ENCODE measurements around the gene RACK1. TPM values are rescaled to one million over a fixed set of nuclear protein-coding genes. Genes with fewer than 3 reads are reported as not detected.
A peak's percentile ranks its signal among the peaks of the same experiment; 100 is the strongest.

Gene RACK1
- total and polyA plus RNA-seq, 2 of the 13 experiments (the other 11 are each of a cell fraction or from before 2014, with no cell fraction given), result 2,514 to 6,141 TPM

GRCh38 chr5:181222630-181223057 lies 21.1 kb downstream of the RACK1 start:
- intact Hi-C loops (cut with micrococcal nuclease; ENCODE audit: unreplicated experiment), result loop anchor here (1.0 kb wide), 2 partner anchors 22 to 34 kb away; no protein-coding TSS in a partner anchor
- H3K4me2 ChIP-seq (ENCODE audit: low read depth, low read length), result peak overlapping the region; percentile 92
- in situ Hi-C loops (cut with HindIII; ENCODE audit: extremely low pct_ligation_motif_present, low pct_unique_long_range_greater_than_20kb), result loop anchor here (5.0 kb wide), 1 partner anchor 35 kb away; no protein-coding TSS in a partner anchor
- DNase-seq (ENCODE audit: low spot score), result no peak
- H3K4me3 ChIP-seq (replicated peaks in 1 of 3; ENCODE audit: insufficient read depth in 1 of 3, low read depth in 2 of 3, low read length in 3 of 3), result peak overlapping the region; percentile 79 to 90 (median 87)
- POLR2A ChIA-PET, result interaction anchor here (0.6 to 2.6 kb wide), 8 partner anchors 16 to 39 kb away, joined by 3 to 70 read pairs (median 13); partner anchors contain the start of genes RACK1 and TRIM52
- no peak for FAIRE-seq
- no peaks in the 10 kb centered on the region for H3K9me3 ChIP-seq (ENCODE audit: low read length)
- no peaks in the 10 kb centered on the region for H4K20me1 ChIP-seq (ENCODE audit: insufficient read depth, low read length)
- peaks cover 44% of the 10 kb centered on the region for H3K4me1 ChIP-seq (ENCODE audit: insufficient read depth, low read length)
- peaks cover 18% of the 10 kb centered on the region for H3K79me2 ChIP-seq (ENCODE audit: insufficient read depth, low read length)
- H2AFZ ChIP-seq (ENCODE audit: low read length), result no peak overlapping the region
- peaks cover 0 to 6% of the 10 kb centered on the region in 2 experiments; a peak in 2 of 5 replicates for H3K36me3 ChIP-seq (replicated peaks in 1 of 2; ENCODE audit: control insufficient read depth in 1 of 2, insufficient read depth in 2 of 2, low read length in 2 of 2)
- peak; percentile 8 for ATAC-seq
- H3K9ac ChIP-seq (ENCODE audit: insufficient read depth, low read depth, low read length), result peak overlapping the region; percentile 86
- TSS peak; percentile 91 for BruUV-seq (replicated peaks)
- peak overlapping the region; percentile 81 for H3K27ac ChIP-seq (ENCODE audit: extremely low read length, insufficient read depth, low read length)
- CTCF ChIA-PET (ENCODE audit: low intra/inter-chr PET ratio, low total read pairs), result no interaction called here
- H3K27me3 ChIP-seq (ENCODE audit: control insufficient read depth in 1 of 2, insufficient read depth in 2 of 2, low read length in 2 of 2), result no peaks in the 10 kb centered on the region; a peak in 2 of 5 replicates
- 0% methylated on average over 10 of the region's 18 CpGs for WGBS (ENCODE audit: low lambda C conversion rate)
- TF ChIP-seq ZNF329 (CRISPR knock-in tag; IDR thresholded peaks at IDR 0.05; ENCODE audit: low read depth) (0 out of 2 replicates have a peak, but pooled peaks have one; percentile 23), SRF (IDR thresholded peaks at IDR 0.05; ENCODE audit: low read depth, low read length) (no peak), ZSCAN5A (CRISPR knock-in tag; IDR thresholded peaks at IDR 0.05; ENCODE audit: borderline replicate concordance) (no peak), ZNF776 (CRISPR knock-in tag; IDR thresholded peaks at IDR 0.05) (no peak), MEIS1 (CRISPR knock-in tag; IDR thresholded peaks at IDR 0.05; ENCODE audit: borderline replicate concordance) (peak; percentile 7; the same call in 1 of the 2 replicates), CBX1 (IDR thresholded peaks at IDR 0.05; ENCODE audit: low read depth) (peak; percentile 10), POLR2G (IDR thresholded peaks at IDR 0.05; ENCODE audit: low read depth, low read length) (no peak), MTERF4 (CRISPR knock-in tag; IDR thresholded peaks at IDR 0.05) (no peak), ZNF546 (CRISPR knock-in tag; conservative IDR thresholded peaks at IDR 0.05) (no peak), ZFX (CRISPR knock-in tag; IDR thresholded peaks at IDR 0.05; ENCODE audit: low read depth) (peak; percentile 38), ZNF460 (CRISPR knock-in tag; IDR thresholded peaks at IDR 0.05; ENCODE audit: borderline replicate concordance) (no peak), KAT7 (CRISPR knock-in tag; IDR thresholded peaks at IDR 0.05; ENCODE audit: borderline replicate concordance) (no peak), PLSCR1 (CRISPR knock-in tag; IDR thresholded peaks at IDR 0.05; ENCODE audit: borderline replicate concordance) (no peak), PCBP2 (optimal IDR thresholded peaks at IDR 0.05; ENCODE audit: low read depth, low read length, poor library complexity, severe bottlenecking) (no peak), ZBED4 (CRISPR knock-in tag; IDR thresholded peaks at IDR 0.05; ENCODE audit: borderline replicate concordance) (no peak), ZNF558 (CRISPR knock-in tag; IDR thresholded peaks at IDR 0.05; ENCODE audit: borderline replicate concordance) (peak; percentile 76; the same call in 1 of the 2 replicates), ZNF563 (CRISPR knock-in tag; IDR thresholded peaks at IDR 0.05) (no peak)

Data from HepG2 (cell line).